Esophagus muscularis mucosa (tissue), 4 donors: ENCODE measurements around the gene PRKRIP1. TPM values are rescaled to one million over a fixed set of nuclear protein-coding genes. Genes with fewer than 3 reads are reported as not detected.

Source experiments
- DNase-seq: peaks from one replicate; pipeline ENCODE4 v3.0.0-alpha.2; 2017; ENCODE audit errors: extremely low spot score
- H3K27ac ChIP-seq, 4 donors: fragments of 200-600 bp; sonication (generic); replicated peaks in 1 of 4; 1 replicate in 3 of 4; 2 replicates in 1 of 4; pipeline ENCODE4 v1.5.1; 2016 to 2019; ENCODE audit warnings: mild to moderate bottlenecking in 1 of 4
- H3K27me3 ChIP-seq, 4 donors: fragments of 200-600 bp; sonication (generic); one replicate each; pipeline versions ENCODE4 v1.5.1 to v1.6.0; 2016 to 2019
- H3K36me3 ChIP-seq, 4 donors: fragments of 200-600 bp; sonication (generic); one replicate each; pipeline ENCODE4 v1.5.1; 2016 to 2019
- H3K4me1 ChIP-seq, 4 donors: fragments of 200-600 bp; sonication (generic); one replicate each; pipeline ENCODE4 v1.5.1; 2016 to 2019
- H3K4me3 ChIP-seq, 4 donors: fragments of 200-600 bp; sonication (generic); 1 replicate in 2 of 4; 2 replicates in 2 of 4; pipeline ENCODE4 v1.5.1; 2016 to 2019; ENCODE audit warnings: mild to moderate bottlenecking in 4 of 4, moderate library complexity in 1 of 4
- H3K9me3 ChIP-seq, 4 donors: fragments of 200-600 bp; sonication (generic); 1 replicate in 3 of 4; 2 replicates in 1 of 4; pipeline ENCODE4 v1.5.1; 2016 to 2019
- CTCF ChIP-seq, 3 experiments: fragments of 200-600 bp in 2 of 3; fragments of 450-650 bp in 1 of 3; sonication (generic) in 2 of 3; IDR thresholded peaks; one replicate each; pipeline ENCODE4 v1.5.1; 2017 to 2019; ENCODE audit warnings: antibody characterized with exemption in 3 of 3, mild to moderate bottlenecking in 2 of 3, moderate library complexity in 1 of 3
- EP300 ChIP-seq: sonication (generic); formaldehyde crosslinking; IDR thresholded peaks from one replicate; pipeline ENCODE4 v1.6.1; 2017; ENCODE audit warnings: antibody characterized with exemption
- POLR2A ChIP-seq: fragments of 450-650 bp; IDR thresholded peaks from one replicate; pipeline ENCODE4 v1.6.1; 2017; ENCODE audit warnings: antibody characterized with exemption, moderate library complexity, mild to moderate bottlenecking, low read depth
- POLR2AphosphoS5 ChIP-seq, 2 donors: sonication (generic); formaldehyde crosslinking; IDR thresholded peaks; one replicate each; pipeline ENCODE4 v1.6.1; 2017; ENCODE audit warnings: antibody characterized with exemption in 2 of 2
- WGBS: methylation state at CpG from one replicate; pipeline ENCODE4 v1.1.5; 2018; 5-methylcytosine and 5-hydroxymethylcytosine counted together
- intact Hi-C: fragments of 100-400 bp; cut with DNase I; formaldehyde crosslinking; loops from one replicate; pipeline ENCODE4 v1.15.1; 2023
- total RNA-seq, 4 donors: library from RNA; depleted of rRNA; stranded (reverse); fragments of >200 nt; gene quantifications; one replicate each; pipeline versions ENCODE4 v1.1.0 to v1.2.1, GENCODE V29; 2016

The PRKRIP1 gene
- total RNA-seq, 4 donors from 2014 or later: 14.7 to 21.6 (median 19.2) TPM

GRCh38 chr7:102464577-102465280, 68.6 kb downstream of the PRKRIP1 start, which contains the start of the genes ALKBH4 and LRWD1:
Gene ALKBH4, minus strand, starts transcription at chr7:102464863. Its CDS starts 27 bp downstream, at chr7:102464836.
Gene LRWD1, plus strand, starts transcription at chr7:102464984. Its CDS starts 97 bp downstream, at chr7:102465081.
- Histone ChIP-seq H3K27me3 (no peaks in the 10 kb centered on the region), H3K4me3 (peak within 1 kb of the TSS; percentile 89 to 98 (median 96)), H3K27ac (peak within 1 kb of the TSS; percentile 78 to 84 (median 81)), H3K9me3 (no peaks in the 10 kb centered on the region), H3K36me3 (peaks cover 0 to 28% (median 22%) of the 10 kb centered on the region in 4 donors), H3K4me1 (peaks cover 16 to 54% (median 38%) of the 10 kb centered on the region in 4 donors)
- WGBS: 0% methylated on average over 7 of the region's 81 CpGs
- TF ChIP-seq POLR2AphosphoS5 (IDR thresholded peaks at IDR 0.05): peak; percentile 80 to 86
- no peak for TF ChIP-seq EP300
- peak; percentile 14 to 54 (median 21) for TF ChIP-seq CTCF (IDR thresholded peaks at IDR 0.05)
- DNase-seq: peak; percentile 97
- intact Hi-C loops: no loop called here

GRCh38 chr7:102466097-102466496, 69.9 kb downstream of the PRKRIP1 start:
- H3K4me3 ChIP-seq: peak overlapping the region in 3 of 4 donors; percentile 89 to 97 (median 96)
- no peak overlapping the region for H3K27ac ChIP-seq
- TF ChIP-seq POLR2AphosphoS5 (IDR thresholded peaks at IDR 0.05): no peak
- TF ChIP-seq EP300: no peak
- TF ChIP-seq CTCF (IDR thresholded peaks at IDR 0.05): no peak
- no peaks in the 10 kb centered on the region for H3K27me3 ChIP-seq
- no peak for DNase-seq
- peaks cover 16 to 54% (median 38%) of the 10 kb centered on the region in 4 donors for H3K4me1 ChIP-seq
- intact Hi-C loops: no loop called here
- WGBS: 88% methylated on average over 7 of the region's 7 CpGs
- no peaks in the 10 kb centered on the region for H3K9me3 ChIP-seq
- peaks cover 0 to 36% (median 25%) of the 10 kb centered on the region in 4 donors for H3K36me3 ChIP-seq

GRCh38 chr7:102467581-102468477, 71.7 kb downstream of the PRKRIP1 start:
- no peak for DNase-seq
- H3K27me3 ChIP-seq: no peaks in the 10 kb centered on the region
- no peak overlapping the region for H3K27ac ChIP-seq
- H3K36me3 ChIP-seq: peaks cover 6 to 54% (median 40%) of the 10 kb centered on the region in 4 donors
- TF ChIP-seq CTCF (IDR thresholded peaks at IDR 0.05): no peak
- no peak for TF ChIP-seq EP300
- TF ChIP-seq POLR2A: no peak
- TF ChIP-seq POLR2AphosphoS5 (IDR thresholded peaks at IDR 0.05): no peak
- no peak overlapping the region for H3K4me3 ChIP-seq
- 88% methylated on average over 13 of the region's 24 CpGs for WGBS
- H3K4me1 ChIP-seq: peaks cover 16 to 42% (median 32%) of the 10 kb centered on the region in 4 donors
- H3K9me3 ChIP-seq: no peaks in the 10 kb centered on the region
- intact Hi-C loops: no loop called here

- WGBS: 85% methylated on average over 33 of the region's 40 CpGs
- no peak overlapping the region for H3K4me3 ChIP-seq
- no peak for TF ChIP-seq EP300
- TF ChIP-seq CTCF (IDR thresholded peaks at IDR 0.05): no peak
- TF ChIP-seq POLR2A: no peak
- no peak for TF ChIP-seq POLR2AphosphoS5 (IDR thresholded peaks at IDR 0.05)
- peaks cover 11 to 33% (median 24%) of the 10 kb centered on the region in 4 donors for H3K4me1 ChIP-seq
- H3K27ac ChIP-seq: no peak overlapping the region
- intact Hi-C loops: no loop called here
- no peaks in the 10 kb centered on the region for H3K9me3 ChIP-seq
- DNase-seq: no peak
- H3K36me3 ChIP-seq: peaks cover 7 to 63% (median 48%) of the 10 kb centered on the region in 4 donors
- no peaks in the 10 kb centered on the region for H3K27me3 ChIP-seq
Measured at GRCh38 chr7:102468478-102469350, 72.6 kb downstream of the PRKRIP1 start.
